ENCODE data around the gene TRIM29. TPM values are rescaled to one million over a fixed set of nuclear protein-coding genes. Genes with fewer than 3 reads are reported as not detected.

TRIM29 gene
- total RNA-seq, 1 donor from 2014 or later = 192 TPM

DNA sequence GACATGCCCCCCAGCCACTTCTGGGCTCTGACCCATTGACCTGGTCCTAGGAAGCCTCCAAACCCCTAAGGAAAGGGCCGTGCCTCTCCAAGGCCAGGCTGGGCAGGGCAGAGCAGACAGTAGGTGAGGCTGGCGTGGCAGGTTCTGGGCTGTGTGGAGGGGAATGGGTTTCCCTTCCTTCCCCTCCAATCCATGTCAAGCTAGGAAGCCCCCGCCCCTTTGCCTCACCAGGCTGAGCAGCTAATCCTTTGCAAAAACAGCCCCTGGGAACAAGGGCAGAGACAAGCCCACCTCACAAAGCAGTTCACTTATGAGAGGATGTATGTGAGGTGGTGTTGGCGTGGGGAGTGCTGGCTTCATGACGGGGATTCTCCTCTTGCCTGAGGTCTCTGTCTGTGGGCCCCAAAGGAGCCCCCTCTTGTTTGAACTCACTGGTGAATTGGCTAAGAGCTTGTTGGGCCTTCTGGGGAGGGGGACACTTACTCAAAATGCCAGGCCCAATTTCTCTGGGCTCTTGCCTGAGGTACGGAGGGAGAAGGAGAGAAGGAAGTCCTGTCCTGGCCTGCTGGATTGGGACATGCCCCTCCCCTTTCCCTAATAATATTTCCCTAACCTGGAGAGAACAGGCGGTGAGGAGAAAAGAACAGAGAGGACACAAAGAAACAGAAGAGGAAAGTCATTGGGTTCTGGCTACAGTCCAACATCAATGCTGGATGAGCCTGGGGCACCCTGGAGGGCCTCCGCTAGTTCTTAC lies 1.6 kb upstream of the TRIM29 start:
- DNase-seq = no peak

DNA sequence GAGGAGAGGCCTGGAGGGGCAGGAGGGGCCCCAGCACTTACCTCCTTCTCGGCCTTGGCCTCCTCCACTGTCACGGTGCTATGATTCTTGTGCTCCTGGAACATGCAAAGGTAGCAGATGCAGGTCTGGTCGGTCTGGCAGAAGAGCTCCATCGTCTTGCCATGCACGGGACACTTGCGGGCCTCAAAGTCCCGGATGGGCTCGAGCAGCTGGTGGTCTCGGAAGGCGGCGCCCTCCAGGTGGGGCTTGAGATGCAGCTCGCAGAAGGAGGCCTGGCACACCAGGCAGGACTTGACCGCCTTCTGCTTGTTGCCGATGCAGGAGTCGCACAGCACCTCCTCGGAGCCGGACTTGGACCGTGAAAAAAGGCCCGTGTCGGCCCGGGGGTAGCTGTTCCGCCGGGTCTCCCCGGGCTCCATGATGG lies 714 bp downstream of the TRIM29 start:
- DNase-seq = no peak

DNA sequence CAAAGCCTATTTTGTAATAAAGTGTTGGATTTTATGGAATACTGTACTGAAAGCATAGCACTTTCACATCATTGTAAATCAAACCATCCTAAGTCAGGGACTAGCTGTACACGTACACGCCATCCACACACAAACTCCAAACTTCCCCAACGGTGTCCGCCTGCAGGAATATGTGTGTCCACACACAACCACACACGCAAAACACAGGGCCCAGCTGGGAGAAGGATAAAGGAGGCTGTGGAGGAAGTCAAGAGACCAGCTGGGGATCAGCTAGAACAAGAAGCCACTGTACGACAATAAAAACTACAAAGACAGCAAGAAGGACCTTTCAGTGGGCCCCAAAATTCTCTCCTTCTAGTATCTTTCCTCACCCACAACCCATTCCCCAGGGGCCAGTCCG lies 1.6 kb downstream of the TRIM29 start:
- DNase-seq = no peak

DNA sequence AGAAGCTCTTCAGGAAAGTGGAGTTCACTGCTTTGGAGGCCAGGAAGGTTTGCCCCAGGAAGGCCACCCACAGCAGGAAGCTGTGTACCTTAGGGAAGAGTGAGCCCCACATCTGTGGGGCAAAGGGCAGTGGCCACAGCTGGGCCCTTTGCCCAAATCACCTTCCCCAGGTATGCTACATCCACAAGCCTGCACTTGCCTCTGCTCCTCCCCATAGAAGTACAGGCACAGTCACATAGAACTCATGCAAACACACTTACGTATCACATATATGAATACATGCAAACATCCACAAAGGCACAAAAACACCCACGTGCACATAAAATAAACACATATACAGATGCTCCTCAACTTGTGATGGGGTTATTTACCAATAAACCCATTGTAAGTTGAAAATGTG lies 2.1 kb downstream of the TRIM29 start:
- DNase-seq = no peak

DNA sequence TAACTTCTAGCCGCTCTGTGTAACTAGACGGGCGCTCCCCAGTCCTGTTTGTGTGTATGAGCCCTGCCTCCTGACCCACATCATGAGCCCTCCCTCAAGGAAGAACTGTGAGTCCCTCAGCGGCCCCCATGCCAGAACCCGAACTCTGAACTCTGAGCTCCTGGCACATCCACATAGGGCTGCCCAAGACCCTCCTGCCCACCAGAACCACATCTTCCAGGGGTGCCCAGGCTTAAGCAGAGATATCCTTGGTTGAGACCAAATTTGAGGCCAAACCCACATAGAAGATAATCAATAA lies 3.0 kb downstream of the TRIM29 start:
- DNase-seq = no peak

DNA sequence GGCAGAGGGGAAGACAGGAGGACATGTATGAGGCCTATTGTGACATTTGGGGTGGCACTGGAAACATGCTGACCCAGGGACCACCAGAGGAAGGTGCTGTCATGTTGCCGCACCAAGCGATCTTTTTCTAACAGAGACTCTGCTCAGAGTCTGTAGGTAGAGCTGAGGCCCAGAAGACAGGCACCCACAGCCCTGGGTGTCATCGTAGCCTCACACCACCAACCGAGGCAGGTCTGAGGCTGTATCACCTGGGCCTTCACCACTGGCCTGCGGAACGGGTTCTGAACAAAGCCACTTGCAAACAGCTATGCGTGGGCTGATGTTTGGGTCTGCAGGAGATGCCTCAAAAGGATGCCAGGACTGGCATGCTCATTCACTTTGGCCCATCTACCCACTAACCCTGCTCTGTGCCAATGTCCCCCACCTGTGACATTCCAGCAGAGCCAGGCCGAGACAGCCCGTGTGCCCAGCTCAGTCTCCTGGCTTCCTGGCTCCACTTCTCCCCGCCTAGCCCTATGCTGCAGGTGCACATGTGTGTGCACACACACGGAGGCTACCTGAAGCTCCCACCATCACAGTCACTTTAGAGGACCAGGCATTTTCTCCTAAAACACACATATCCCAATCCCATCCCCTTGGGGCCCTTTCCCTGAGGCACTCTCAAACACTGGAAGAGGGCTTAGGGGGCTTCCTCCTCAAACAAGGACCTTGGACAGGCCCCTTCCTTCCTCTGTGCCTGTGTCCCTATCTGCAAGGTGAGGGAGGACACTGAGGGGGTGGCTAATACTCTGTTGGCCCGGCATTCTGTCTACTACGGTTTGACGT lies 3.6 kb downstream of the TRIM29 start:
- DNase-seq = no peak

DNA sequence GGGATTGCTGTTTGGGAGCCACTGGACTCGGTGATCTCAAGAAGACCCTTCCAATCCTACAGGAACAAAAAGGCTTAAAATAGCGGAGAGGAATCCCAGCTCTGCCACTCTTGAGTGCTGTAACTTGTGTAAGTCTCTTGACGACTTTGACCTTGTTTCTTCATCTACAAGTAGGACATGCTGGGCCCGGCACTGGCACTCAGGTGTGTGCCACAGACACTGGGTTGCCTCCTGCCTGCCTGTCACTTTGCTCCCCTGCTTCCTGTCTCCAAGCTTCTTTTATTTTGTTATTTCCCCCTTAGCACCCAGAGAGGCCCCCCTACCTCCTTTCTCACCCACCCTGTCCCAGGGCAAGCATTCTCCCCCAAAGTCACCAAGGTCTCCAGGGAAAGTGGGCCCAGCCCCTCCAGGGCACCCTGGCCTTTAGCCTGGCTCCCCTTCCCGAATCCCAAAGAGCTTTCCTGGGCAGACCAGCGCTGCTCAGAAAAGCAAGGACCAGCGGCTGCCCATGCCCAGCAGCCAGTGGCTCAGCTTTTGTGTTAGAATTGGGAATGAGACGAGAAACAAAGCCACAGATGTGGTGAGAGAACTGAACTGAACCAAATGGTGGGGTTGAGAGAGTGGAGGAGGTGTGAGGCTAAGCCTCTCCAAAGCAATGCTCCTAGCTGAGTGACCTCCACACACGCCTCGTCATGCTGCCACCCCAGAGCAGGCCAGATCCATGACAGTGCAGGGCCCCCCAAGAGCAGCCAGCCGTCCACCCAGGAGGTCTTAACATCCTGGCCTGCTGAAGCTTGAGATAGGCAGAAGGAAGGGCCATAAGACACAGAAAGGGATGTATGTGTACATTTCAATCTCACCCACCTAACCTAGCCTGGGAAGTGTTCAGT lies 4.5 kb downstream of the TRIM29 start:
- DNase-seq = no peak

DNA sequence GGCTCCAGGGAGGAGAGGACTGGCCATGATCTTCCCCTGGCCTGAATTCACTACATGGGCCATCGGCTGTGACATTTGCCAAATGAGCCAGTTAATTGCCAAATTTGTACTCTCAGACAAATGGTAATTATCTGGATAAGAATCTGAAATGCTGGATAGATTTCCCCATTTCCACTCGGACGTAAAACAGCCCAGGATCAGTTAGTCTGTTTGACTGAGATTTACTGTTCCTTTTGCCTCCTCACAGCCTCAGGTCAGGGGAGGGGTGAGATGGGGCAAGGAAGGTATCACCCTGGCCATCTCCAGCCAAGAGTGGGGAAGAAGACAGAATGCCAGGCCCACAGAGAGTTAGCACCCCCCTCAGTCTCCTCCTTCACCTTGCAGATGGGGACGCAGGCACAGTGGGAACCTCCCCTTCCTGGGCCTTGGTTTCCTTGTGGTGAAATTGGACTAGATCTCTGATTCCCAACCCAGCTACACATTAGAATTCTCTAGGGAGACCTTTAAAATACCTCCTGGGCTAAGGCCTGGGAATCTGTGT lies 5.2 kb downstream of the TRIM29 start:
- DNase-seq = no peak

DNA sequence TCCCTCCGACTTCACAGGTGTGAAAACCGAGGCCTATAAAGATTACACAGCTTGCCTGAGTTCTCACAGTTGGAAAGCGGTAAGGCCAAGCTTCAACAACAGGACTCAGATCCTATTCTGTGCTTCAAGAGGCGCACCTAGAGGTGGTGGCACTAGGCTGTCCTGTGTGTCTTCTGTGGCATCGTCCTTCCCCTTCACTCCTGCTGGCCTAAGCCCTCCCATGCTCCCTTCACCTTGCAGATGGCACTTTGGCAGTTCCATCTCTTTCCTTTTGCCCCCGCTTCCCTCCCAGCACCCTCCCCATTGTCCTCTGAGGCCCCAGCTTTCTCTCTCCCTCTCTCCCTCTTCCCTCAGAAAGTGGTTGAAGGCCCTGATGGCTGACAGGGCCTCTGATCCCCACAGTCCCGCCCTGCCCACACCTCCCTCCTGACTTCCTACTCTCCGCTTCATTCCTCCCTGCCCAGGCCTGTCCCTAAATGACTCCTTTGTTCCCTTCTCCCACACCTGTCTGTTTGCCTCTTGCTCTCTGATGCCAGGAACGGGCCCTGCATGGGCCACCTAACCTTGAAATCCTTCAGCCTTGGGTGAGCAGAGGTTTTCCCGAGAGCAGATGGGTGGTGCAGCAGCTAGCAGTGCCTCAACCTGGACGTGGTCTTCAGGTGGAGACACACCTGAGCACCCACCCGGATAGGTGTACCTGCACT lies 5.8 kb downstream of the TRIM29 start:
- DNase-seq = no peak

DNA sequence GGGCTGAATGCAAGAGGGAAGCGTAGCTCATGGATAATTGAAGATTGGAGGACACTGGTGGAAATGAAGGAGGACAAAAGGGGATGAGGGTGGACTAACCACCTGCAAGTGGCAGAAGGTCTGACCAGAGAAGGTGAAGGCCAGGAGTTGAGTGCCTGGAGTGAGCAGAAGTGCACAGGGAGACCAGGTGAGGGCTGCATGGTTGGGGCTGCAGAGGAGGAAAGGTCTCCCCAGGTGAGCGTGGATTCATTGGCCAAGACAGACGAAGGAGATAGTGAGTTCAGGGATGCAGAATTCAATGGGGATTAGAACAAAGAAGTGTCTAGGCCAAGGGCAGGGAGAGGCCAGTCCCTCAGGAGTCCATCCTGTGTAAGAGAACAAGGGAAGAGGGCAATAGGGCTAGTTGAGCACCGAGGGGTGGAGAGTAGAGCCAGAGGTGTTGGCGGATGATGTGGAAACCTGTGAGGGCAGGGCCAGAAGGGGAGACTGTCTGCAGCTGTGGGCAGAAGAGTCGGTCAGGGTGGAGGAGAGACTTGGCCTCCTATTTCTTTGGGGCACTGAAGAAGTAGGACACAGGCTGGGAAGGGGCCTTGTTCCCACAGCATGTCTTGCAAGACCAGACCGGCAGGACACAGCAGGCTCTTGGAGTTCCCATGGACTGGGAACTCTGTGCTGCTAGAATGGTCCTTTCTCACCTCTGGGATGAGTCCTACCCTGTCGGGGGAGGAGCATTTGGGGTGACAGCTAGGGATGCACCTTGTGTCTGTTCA lies 6.7 kb downstream of the TRIM29 start:
- DNase-seq = no peak

DNA sequence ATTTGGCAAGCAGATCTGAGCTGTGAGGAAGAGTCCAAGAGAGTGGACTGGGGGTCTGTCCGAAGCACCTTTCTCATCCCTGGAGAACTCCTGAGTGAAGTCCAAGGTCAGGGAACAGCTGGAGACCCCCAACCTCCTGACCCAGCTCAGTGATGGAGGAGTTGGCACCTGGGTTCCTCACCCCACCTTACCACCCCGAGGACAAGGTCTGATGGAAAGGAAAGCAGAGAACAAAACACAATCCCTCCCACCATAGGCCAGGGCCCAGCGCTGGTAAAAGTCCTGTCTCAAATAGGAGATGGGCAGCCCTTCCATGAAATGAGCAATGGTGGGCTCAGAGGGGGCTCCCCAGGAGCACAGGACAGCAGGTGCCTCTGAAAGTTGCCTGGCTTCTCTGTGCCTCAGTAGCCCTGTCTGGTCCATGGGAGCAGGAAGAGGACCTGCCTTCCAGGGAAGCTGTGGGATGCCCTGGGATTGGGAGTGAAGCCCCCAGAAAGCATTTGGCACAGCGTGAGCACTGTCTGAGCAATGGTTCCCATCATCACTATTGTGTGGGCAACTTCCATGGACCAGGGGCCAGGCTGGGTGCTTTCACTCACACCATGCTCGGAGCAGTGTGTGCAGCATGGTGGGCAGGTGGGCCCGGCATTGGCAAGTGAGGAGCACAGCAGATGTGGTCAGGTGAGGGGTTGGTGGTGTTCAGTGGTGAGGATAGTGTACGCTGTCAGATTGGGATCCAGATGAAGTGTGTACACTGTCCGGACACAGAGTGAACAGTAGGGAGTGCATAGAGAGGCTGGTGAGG lies 7.5 kb downstream of the TRIM29 start:
- no peak for DNase-seq

DNA sequence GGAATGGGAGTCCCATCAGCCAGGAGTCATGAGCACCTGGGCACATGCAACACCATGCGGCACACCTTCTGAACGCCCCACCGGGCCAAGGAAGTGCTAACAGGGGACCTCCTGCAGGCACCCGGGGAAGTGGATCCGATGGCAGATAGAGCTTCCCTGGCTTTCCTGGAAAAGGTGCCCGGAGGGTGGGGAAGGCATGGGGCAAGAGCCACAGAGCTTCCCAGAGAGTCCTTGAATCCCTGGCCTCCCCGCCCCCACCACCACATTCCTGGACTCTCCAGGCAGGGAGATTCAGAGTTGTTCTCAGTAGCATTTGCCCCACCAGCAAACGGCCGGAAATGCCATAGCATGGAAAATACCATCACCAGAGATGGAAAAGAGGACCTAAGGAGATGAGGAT lies 8.3 kb downstream of the TRIM29 start:
- DNase-seq = no peak

DNA sequence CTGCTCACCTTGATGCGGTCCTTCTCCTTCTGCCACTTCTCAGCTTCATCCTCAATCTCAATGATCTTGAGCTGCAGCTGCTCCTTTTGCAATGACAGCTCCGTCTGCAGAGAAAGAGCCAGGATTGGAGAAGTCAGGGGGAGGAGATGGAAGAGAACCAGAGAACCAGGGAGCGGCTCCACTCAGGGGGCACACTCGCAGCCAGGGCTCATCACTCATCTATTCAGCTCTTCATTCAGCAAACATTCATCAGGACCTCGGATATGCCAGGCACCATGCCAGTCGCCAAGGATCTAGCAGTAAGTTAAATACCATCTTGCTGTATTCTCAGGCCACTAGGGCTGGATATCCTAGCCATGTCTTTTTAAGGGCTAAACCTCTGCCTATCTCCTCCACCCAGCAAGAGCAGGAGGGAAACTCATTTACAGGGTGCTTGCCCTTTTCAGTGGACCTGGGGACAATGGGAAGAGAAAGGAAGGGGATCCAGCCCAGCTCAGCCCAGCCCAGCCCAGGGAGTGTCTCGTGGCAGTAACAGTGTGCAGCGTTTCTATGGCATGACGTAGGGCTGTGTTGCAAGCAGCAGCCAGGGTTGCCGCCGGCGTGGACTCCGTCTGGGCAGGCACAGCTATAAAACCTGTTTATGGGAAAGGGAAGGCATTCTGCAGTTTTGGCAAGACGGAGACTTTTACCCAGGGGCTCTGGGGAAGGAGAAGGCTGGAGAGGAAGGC lies 9.4 kb downstream of the TRIM29 start:
- DNase-seq = peak; percentile 73

DNA sequence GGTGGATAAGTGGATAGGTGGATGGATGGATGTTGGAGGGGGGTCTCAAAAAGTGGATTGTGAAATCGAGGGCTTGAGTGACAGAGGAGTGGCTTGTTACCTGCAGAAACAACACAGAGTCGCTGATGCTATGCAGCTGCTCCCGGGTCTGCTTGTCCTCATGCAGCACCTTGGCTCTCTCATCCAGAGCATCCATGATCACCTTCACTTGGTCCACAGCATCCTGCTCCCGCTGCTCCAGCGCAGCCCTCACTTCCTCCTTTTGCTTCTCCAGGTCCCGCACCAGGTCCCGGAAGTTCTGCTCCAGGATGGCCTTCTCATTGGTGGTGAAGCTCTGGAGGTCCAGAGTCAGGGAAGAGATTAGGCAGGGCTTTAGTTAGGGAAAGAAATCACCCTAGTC lies 10.7 kb downstream of the TRIM29 start:
- no peak for DNase-seq

DNA sequence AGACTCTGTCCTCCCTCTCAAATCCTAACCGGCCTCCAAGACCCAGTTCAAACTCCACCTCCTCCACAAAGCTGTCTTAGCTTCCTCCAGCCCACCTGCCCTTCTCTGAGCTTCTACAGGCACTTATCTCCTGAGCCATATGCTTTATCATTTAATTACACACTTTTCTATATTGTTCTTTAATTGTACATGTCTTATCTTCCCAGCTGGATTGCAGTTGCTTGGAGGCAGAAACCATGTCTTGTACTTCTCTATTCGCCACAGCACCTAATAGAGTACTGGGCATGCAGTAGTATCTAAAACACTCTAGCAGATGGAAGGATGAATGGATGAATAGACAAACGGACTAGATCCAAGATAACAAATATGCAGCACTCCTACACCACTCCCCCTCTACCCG lies 11.3 kb downstream of the TRIM29 start:
- DNase-seq = no peak

DNA sequence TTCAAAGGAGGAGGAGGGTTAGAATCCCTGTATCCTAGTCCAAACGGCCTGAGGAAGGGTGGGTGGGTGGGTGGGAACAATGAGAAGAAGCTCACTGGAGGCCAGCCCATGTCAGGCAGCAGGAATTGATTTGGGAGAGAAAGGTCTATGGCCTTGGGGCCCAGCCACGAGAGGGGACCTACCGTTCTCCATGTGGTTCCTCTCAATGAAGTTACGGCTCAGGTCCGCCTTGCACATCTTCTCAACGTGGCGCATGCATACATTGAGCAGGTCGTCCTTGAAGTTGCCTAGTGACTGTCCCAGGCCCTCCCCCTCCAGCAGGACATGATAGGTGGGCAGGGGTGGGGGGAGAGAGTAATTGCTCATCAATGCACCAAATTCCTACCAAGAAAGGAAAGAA lies 12.4 kb downstream of the TRIM29 start:
- no peak for DNase-seq

DNA sequence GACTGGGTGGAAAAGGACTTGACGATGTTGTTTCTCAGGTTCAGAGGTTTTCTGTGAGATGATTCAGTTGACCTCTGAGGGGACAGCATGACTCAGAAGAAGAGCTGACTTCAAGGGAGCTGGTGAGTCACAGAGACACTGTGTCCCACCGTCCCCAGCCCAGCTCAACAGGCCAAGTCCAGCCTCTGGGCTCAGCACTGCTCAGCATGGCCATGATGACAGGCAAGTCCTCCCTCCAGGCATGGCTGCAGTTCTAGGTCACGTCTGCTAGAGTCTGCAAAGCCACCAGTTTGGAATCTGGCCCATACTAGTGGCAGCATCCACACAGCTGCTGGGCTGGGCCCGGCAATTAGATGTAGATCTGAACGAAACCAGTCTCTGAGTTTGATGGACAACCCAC lies 12.9 kb downstream of the TRIM29 start:
- DNase-seq = no peak

DNA sequence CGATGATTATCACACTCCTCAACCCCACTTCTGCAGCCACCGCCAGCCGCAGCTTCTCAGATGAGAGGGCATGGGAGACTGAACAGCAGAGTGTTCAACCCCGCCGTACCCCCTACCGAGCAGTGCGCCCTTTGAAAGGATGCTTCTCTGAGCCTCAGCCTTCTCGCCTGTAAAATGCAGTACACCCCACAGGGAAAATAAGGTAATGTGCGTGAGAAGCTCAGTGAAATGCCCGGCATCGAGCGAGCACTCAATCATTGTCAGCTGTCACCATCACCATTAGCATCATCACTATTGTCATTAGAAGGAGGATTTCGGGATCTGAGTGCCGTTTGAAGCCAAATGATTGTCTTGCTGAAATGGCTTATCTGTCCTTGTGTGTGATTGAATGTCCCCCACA lies 13.6 kb downstream of the TRIM29 start:
- DNase-seq = no peak

DNA sequence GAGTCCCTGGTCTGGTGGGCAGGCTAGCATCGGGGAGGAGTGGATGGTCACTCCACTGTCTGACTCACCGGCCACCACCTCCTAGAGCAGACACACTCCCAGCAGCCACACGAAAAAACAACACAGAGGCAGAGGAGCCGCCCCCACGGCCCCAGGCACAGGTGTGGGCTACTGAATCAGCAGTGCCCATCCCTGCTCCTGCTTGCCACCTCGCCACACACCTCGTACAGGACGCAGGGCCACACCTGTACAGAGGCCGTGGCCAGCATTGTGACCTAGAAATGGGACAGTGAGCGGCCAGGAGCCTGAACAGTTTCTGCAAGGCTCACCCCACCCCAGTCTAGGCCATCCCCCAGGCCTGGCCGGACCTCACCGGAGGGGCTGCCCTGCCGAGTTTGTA lies 14.0 kb downstream of the TRIM29 start:
- DNase-seq = no peak
